Stimulated activated CD4-positive, alpha-beta T cell treated with anti-CD3 and anti-CD28 coated beads, Interleukin-15, amount 100 ng/mL, for 48 hours (primary cell): ENCODE measurements around the gene FAM240A.
"Not testable (repeated sequence)": the region's sequence is repeated elsewhere in the genome, so short reads cannot be mapped to it uniquely, and the experiment has no call there.

Experiments used
- DNase-seq, 2 donors: peaks; one replicate each; pipeline ENCODE4 v3.0.0-alpha.2; 2020; ENCODE audit warnings: low read depth in 2 of 2

Gene FAM240A

DNA sequence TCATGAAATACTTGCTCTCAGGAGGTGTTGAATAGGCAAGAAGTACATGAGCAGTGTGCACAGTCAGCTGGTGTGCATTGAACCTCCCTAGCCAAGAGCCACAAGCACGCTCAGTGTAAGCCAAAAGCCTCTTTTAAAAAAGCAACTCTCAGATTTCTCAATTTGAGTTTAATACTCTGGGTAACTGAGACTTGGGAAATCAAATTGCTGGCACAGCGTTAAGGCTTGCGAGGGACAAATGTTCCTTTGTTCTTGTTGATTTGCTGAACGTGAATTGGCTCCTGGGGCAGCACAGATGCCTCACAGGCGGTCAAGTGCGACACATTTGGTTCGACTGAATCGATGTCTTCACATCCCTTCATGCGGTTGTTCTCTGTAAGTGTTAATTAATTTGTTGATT lies at the start of gene FAM240A:
FAM240A (plus strand) TSS at position 202 of the 400 bp plus-strand sequence; CDS start at position 361, 159 bp downstream.
- DNase-seq: no peak

- DNase-seq: no peak
Measured at GRCh38 chr3:46564190-46565021, 47.9 kb upstream of the FAM240A start.

DNA sequence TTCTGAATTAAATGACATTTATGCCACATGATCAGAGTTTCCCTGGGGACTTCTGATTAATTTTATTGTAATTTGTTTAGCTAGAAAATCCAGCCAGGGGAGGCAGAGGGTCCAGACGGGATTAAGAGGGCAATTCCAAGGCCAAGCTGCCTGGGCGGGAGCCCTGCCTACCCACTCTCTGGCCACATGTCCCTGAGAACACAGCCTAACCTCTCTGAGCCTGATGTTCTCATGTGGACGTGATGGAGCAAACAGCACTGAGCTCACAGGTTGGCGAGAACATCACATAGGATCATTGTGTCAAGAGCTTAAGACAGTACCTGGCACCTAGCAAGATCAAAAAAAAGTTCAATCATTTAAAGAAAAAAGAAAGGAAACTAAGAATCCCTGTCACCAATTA lies 47.2 kb upstream of the FAM240A start:
- no peak for DNase-seq

DNA sequence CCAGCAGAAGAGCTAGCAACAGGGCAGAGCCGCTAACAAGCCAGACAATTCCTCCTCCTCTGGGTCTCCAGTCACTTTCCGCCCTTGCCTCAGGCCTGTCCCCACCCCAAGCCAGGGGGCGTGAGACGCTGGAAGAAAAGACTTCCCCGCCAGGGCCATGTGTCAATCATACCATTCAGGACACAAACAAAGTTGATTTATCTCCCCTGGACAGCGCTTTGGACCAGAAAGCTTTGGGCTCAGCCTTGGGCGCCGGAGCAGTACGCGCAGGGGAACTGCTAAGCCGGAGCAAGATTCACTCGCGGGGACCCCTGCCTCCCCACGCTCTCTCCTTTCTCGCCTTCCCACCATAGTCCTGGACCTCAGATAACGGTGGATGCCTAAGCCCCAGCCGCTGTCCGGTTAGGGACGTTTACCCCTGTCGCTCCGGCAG lies 46.7 kb upstream of the FAM240A start:
- DNase-seq: no peak

GRCh38 chr3:46566040-46566641 lies 46.2 kb upstream of the FAM240A start, which contains the start of gene LRRC2:
Gene LRRC2 (minus strand): TSS chr3:46566302. CDS start chr3:46551591, 14,711 bp downstream.
- peak in 1 of 2 donors; percentile 7 for DNase-seq

DNA sequence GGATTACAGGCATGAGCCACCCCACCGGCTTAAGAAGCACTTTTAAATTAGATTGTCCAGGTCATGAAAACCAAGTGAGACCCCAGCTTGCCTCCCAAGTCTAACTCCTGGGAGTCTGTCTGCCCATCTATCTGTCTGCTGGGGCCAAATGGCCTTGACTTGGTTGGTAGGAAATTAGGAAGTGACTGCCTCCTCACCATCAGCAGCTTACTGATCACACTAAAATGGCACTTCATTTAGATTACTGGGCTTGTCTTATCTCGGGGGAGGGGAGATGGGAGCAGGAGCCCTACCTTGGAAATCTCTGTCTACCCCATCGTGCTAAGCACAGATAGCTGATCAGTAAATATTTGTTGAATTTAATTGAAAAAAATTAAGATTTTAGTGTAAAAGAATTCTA lies 40.6 kb upstream of the FAM240A start:
- no peak for DNase-seq

DNA sequence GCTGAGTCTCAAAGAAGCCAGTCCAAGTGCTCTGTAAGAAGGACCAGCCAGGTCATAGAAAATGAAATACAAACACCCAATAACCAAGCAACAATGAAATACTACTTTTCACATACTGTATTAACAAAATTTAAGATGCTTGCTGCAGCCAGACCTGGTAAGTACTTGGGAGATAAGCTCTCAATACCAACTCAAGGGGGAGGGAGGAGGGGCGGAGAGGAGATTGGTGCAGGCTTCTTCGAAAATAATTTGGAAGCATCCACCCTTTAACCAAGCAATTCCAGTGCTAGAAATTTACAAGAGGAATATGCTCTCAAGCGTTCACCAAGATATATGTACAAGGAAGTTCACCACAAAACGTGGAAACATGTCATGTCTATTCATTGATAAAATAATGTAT lies 38.6 kb upstream of the FAM240A start:
- DNase-seq: no peak

- no peak for DNase-seq
Measured at GRCh38 chr3:46574243-46574646, 38.1 kb upstream of the FAM240A start.

DNA sequence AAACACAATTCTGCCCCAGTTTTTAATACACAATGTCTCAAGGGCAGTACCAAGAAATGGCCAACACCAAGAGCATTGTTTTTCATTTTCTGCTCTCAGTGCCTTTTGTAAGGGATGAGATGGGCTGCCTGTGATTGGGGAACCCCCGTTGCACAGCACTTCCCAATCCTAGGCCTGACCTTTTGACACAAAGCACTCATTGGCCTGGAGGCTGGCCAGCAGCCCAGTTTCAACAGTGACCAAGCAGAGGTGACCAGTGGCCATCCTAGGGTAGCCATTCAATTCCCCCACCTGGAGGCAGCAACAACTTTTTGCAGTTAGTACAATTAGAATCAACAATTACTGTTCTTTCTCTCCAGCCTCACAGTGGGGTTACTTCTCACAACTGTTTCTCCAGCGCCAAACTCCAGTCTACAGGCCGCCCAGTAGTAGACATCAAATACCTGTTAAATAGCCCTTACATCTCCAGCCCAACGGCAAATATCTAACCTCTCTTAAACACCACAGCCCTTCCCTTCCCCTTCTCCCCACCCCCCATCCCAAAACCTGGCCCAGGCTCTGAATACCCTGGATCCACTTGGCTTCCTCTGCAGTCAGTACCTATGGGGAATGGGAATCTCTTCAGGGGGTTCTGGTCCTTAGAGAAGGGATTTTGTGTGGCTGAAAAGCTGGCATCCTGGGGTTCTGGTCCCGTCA lies 37.3 kb upstream of the FAM240A start:
- DNase-seq: no peak

DNA sequence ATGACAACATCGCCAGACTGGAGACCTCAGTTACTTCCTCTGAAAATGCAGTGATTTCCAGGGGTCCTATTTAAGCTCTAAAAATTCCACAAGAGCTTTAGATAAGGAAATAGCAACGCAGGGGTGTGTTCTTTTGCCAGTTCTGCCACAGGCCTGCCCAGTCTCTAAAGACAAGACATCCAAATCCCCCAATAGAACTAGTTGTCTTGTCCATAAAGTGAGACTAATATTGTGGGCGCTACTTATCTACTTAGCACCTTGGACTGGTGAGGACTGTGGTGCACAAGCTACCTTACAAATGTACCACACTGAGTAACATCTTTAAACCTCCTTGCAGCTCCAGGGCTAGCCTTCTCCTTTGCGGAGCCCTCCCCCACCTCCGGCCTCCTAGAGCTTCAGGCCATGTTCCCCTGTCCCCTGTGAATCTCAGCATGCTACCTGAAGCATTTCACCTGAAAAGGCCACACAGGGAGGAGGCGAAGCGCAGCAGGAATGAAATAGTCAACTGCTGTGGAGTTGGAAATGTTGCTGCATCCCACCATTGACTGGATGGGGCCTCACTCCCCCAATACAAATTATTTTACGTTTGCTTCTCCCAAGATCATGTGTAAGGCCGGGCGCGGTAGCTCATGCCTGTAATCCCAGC lies 36.6 kb upstream of the FAM240A start:
- no peak for DNase-seq

GRCh38 chr3:46576386-46576785 lies 35.9 kb upstream of the FAM240A start:
- no peak for DNase-seq

- DNase-seq: no peak
Measured at GRCh38 chr3:46576879-46577278, 35.4 kb upstream of the FAM240A start.

DNA sequence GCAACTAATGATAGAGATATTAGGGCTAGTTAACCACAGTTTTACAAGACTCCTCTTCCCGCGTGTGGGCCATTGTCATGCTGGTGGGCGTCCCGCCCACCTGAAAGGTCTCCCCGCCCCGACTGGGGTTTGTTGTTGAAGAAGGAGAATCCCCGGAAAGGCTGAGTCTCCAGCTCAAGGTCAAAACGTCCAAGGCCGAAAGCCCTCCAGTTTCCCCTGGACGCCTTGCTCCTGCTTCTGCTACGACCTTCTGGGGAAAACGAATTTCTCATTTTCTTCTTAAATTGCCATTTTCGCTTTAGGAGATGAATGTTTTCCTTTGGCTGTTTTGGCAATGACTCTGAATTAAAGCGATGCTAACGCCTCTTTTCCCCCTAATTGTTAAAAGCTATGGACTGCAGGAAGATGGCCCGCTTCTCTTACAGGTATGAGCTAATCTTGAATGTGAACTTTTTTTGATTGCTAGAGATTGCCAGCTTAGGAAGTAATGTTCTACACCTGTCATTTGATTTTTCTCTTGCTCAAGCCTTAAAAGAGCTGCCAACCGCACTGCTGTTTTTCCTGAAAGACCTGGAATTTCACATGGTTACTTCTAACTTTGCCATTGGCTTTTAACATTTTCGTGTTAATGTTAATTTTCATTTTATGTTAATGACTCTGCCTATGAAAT lies 34.6 kb upstream of the FAM240A start:
- not testable (repeated sequence) for DNase-seq

DNA sequence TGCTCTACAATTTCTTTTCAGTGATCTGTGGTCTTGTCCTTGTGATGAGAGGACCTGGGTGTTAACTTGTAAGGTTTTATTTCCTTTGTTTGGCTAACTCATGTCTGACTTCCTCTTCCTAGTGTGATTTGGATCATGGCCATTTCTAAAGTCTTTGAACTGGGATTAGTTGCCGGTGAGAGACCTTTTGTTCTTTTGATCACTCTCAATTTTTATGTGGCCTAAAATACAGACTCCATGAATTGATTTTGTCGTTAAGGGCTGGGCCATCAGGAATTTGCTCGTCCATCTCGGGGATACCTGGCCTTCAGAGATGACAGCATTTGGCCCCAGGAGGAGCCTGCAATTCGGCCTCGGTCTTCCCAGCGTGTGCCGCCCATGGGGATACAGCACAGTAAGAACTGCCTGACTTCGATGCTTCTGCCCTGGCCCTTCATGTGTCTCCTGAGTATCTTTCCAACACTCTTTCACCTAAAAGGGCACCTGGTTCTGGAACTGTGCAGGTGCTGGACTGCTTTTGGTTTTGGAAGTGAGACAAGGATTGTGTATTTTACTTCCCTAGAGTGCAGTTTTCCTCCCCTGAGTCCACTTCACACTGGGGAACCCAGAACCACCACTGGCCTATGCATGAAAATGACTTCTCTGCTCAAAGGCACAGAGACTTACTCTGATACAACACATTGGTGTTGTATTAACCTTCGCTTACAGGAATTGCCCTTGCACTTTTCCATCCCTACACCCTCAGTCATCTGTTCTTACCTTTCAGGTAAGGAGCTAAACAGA lies 33.2 kb upstream of the FAM240A start:
- DNase-seq: no peak

GRCh38 chr3:46579756-46580286 lies 32.5 kb upstream of the FAM240A start:
- DNase-seq: no peak

GRCh38 chr3:46580675-46581074 lies 31.6 kb upstream of the FAM240A start:
- no peak for DNase-seq

- no peak for DNase-seq
Measured at GRCh38 chr3:46584598-46585467, 27.5 kb upstream of the FAM240A start.

- DNase-seq: no peak
Measured at GRCh38 chr3:46585799-46586693, 26.3 kb upstream of the FAM240A start.
